CD14-positive monocyte (primary cell): ENCODE results near the gene NOX5. TPM values are rescaled to one million over a fixed set of nuclear protein-coding genes. Genes with fewer than 3 reads are reported as not detected.
A peak's percentile ranks its signal among the peaks of the same experiment; 100 is the strongest.

Source experiments
- DNase-seq, 3 donors: peaks; one replicate each; pipeline ENCODE4 v3.0.0-alpha.2; 2011 to 2022
- H2AFZ ChIP-seq: 2 replicates; pipeline ENCODE4 v1.6.0; 2012; ENCODE audit warnings: mild to moderate bottlenecking, low read depth, low read length, inconsistent platforms; ENCODE audit not compliant: insufficient read depth, poor library complexity, severe bottlenecking
- H3K27ac ChIP-seq, 2 donors: 1 replicate in 1 of 2; 2 replicates in 1 of 2; pipeline ENCODE4 v1.5.1; 2012 to 2013; ENCODE audit warnings: low read length in 2 of 2, control low read depth in 1 of 2, inconsistent platforms in 1 of 2, low read depth in 1 of 2, mild to moderate bottlenecking in 1 of 2
- H3K27me3 ChIP-seq, 2 donors: one replicate each; pipeline versions ENCODE4 v1.6.0 to v1.6.1; 2011 to 2013; ENCODE audit warnings: low read length in 2 of 2; ENCODE audit not compliant: control insufficient read depth in 2 of 2, insufficient read depth in 2 of 2
- H3K36me3 ChIP-seq, 2 donors: replicated peaks in 1 of 2; 1 replicate in 1 of 2; 2 replicates in 1 of 2; pipeline versions ENCODE4 v1.5.1 to v1.6.1; 2012 to 2013; ENCODE audit warnings: low read length in 2 of 2, control low read depth in 1 of 2, inconsistent platforms in 1 of 2, mild to moderate bottlenecking in 1 of 2; ENCODE audit not compliant: insufficient read depth in 2 of 2, control insufficient read depth in 1 of 2
- H3K4me1 ChIP-seq, 2 donors: 1 replicate in 1 of 2; 2 replicates in 1 of 2; pipeline versions ENCODE4 v1.5.1 to v1.6.1; 2012 to 2013; ENCODE audit warnings: low read length in 2 of 2, control low read depth in 1 of 2, inconsistent platforms in 1 of 2, mild to moderate bottlenecking in 1 of 2, moderate library complexity in 1 of 2; ENCODE audit not compliant: insufficient read depth in 2 of 2, control insufficient read depth in 1 of 2
- H3K4me2 ChIP-seq: replicated peaks from 2 replicates; pipeline ENCODE3; 2012; ENCODE audit warnings: low read length, moderate library complexity, mild to moderate bottlenecking; ENCODE audit not compliant: poor library complexity, severe bottlenecking; ENCODE audit errors: extremely low read depth
- H3K4me3 ChIP-seq, 3 experiments: fragments of 200-600 bp in 1 of 3; sonication (generic) in 1 of 3; replicated peaks in 1 of 3; 1 replicate in 2 of 3; 2 replicates in 1 of 3; pipeline ENCODE4 v1.5.1; 2011 to 2013; ENCODE audit warnings: low read length in 3 of 3, mild to moderate bottlenecking in 3 of 3, control low read depth in 2 of 3, low read depth in 2 of 3, inconsistent platforms in 1 of 3, moderate library complexity in 1 of 3
- H3K79me2 ChIP-seq: 2 replicates; pipeline ENCODE4 v1.6.0; 2012; ENCODE audit warnings: mild to moderate bottlenecking, control low read depth, inconsistent platforms, low read length, moderate library complexity; ENCODE audit not compliant: insufficient read depth
- H3K9ac ChIP-seq: 2 replicates; pipeline ENCODE4 v1.6.0; 2017; ENCODE audit warnings: low read length, mild to moderate bottlenecking; ENCODE audit not compliant: insufficient read depth, poor library complexity, severe bottlenecking
- H3K9me3 ChIP-seq, 2 donors: replicated peaks in 1 of 2; 1 replicate in 1 of 2; 2 replicates in 1 of 2; pipeline versions ENCODE4 v1.5.1 to v1.6.1; 2012 to 2013; ENCODE audit warnings: low read length in 2 of 2, control low read depth in 1 of 2; ENCODE audit not compliant: control insufficient read depth in 1 of 2, insufficient read depth in 1 of 2
- H4K20me1 ChIP-seq: 2 replicates; pipeline ENCODE4 v1.6.0; 2012; ENCODE audit warnings: mild to moderate bottlenecking, low read length, control low read depth, moderate library complexity; ENCODE audit not compliant: insufficient read depth
- H3K27ac Mint-ChIP-seq, 7 donors: one replicate each; pipeline ENCODE4 v1.8.0; 2020; ENCODE audit warnings: mild to moderate bottlenecking in 7 of 7, mixed read lengths in 7 of 7, moderate library complexity in 6 of 7, inconsistent platforms in 2 of 7
- H3K27me3 Mint-ChIP-seq, 3 donors: one replicate each; pipeline ENCODE4 v1.8.0; 2021 to 2022; ENCODE audit warnings: low read depth in 3 of 3, mild to moderate bottlenecking in 3 of 3, mixed read lengths in 3 of 3, moderate library complexity in 3 of 3, inconsistent platforms in 1 of 3
- H3K36me3 Mint-ChIP-seq, 2 donors: one replicate each; pipeline ENCODE4 v1.8.0; 2020; ENCODE audit warnings: mixed read lengths in 2 of 2, inconsistent platforms in 1 of 2, mild to moderate bottlenecking in 1 of 2
- H3K4me1 Mint-ChIP-seq: one replicate; pipeline ENCODE4 v1.8.0; 2020; ENCODE audit warnings: mild to moderate bottlenecking, mixed read lengths
- H3K4me3 Mint-ChIP-seq, 2 donors: one replicate each; pipeline ENCODE4 v1.8.0; 2020; ENCODE audit warnings: mild to moderate bottlenecking in 2 of 2, mixed read lengths in 2 of 2, moderate library complexity in 1 of 2
- H3K9me3 Mint-ChIP-seq, 7 donors: one replicate each; pipeline ENCODE4 v1.8.0; 2020 to 2022; ENCODE audit warnings: mixed read lengths in 7 of 7, mild to moderate bottlenecking in 6 of 7, moderate library complexity in 6 of 7, inconsistent platforms in 2 of 7
- WGBS: methylation state at CpG from one replicate; pipeline ENCODE4 v1.1.5; 2013; ENCODE audit warnings: missing lambda C conversion rate; ENCODE audit not compliant: insufficient coverage; 5-methylcytosine and 5-hydroxymethylcytosine counted together
- intact Hi-C, 2 donors: fragments of 100-400 bp; cut with micrococcal nuclease; formaldehyde crosslinking; loops; one replicate each; pipeline versions ENCODE4 v1.15.0 to v1.15.1; 2023
- polyA plus RNA-seq, 3 donors: library from polyadenylated mRNA; depleted of rRNA in 1 of 3; unstranded in 2 of 3; stranded (reverse) in 1 of 3; fragments of 300-500 nt in 2 of 3; fragments of >200 nt in 1 of 3; fragmentation: Illumina TruSeq in 2 of 3; gene quantifications; 1 replicate in 2 of 3; 2 replicates in 1 of 3; pipeline ENCODE4 v1.2.3, GENCODE V29; 2012 to 2021
- TF ChIP-seq, protein P1 (sequence below): fragments of 200-600 bp; IDR thresholded peaks from one replicate; pipeline ENCODE4 v1.8.0; 2022; ENCODE audit warnings: antibody characterized with exemption, mild to moderate bottlenecking

Gene NOX5
- polyA plus RNA-seq, 3 donors, result not detected

DNA sequence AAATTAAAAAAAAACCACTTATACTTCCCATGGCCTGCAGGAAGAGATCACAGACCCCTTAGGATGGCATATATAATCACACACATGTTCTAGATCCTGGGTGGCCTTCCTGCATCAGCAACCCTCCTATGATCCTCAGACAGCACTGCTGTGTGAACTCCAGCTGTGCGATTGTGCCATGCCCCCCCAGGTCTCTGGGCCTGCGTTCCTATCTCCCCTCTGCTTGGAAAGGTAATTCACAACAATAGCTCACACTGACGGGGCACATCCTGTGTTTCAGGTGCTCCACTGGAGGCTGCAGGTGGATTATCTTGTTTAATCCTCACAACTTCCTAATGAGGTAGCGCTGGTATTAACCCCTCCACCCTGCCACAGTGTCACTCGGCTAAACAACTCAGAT is 74.8 kb downstream of the NOX5 start:
- intact Hi-C loops, result no loop called here
- no peak overlapping the region for H3K4me3 Mint-ChIP-seq
- DNase-seq, result no peak
- Histone ChIP-seq H3K79me2 (no peaks in the 10 kb centered on the region), H3K4me1 (peaks cover 21 to 22% of the 10 kb centered on the region in 2 donors), H3K27me3 (no peaks in the 10 kb centered on the region), H3K4me3 (no peak overlapping the region), H4K20me1 (no peaks in the 10 kb centered on the region), H3K27ac (no peak overlapping the region), H3K9ac (no peak overlapping the region), H3K36me3 (no peaks in the 10 kb centered on the region), H3K9me3 (no peaks in the 10 kb centered on the region), H3K4me2 (no peak overlapping the region), H2AFZ (no peak overlapping the region)
- peaks cover 0 to 5% (median 3%) of the 10 kb centered on the region in 3 donors for H3K27me3 Mint-ChIP-seq
- TF ChIP-seq, protein P1, sequence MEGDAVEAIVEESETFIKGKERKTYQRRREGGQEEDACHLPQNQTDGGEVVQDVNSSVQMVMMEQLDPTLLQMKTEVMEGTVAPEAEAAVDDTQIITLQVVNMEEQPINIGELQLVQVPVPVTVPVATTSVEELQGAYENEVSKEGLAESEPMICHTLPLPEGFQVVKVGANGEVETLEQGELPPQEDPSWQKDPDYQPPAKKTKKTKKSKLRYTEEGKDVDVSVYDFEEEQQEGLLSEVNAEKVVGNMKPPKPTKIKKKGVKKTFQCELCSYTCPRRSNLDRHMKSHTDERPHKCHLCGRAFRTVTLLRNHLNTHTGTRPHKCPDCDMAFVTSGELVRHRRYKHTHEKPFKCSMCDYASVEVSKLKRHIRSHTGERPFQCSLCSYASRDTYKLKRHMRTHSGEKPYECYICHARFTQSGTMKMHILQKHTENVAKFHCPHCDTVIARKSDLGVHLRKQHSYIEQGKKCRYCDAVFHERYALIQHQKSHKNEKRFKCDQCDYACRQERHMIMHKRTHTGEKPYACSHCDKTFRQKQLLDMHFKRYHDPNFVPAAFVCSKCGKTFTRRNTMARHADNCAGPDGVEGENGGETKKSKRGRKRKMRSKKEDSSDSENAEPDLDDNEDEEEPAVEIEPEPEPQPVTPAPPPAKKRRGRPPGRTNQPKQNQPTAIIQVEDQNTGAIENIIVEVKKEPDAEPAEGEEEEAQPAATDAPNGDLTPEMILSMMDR, result no peak
- H3K27ac Mint-ChIP-seq, result peak overlapping the region in 1 of 7 donors; percentile 11
- 100% methylated on average over 1 of the region's 5 CpGs for WGBS
- H3K9me3 Mint-ChIP-seq, result peaks cover 0 to 4% (median 3%) of the 10 kb centered on the region in 7 donors
- H3K36me3 Mint-ChIP-seq, result no peaks in the 10 kb centered on the region
- peaks cover 38% of the 10 kb centered on the region for H3K4me1 Mint-ChIP-seq

DNA sequence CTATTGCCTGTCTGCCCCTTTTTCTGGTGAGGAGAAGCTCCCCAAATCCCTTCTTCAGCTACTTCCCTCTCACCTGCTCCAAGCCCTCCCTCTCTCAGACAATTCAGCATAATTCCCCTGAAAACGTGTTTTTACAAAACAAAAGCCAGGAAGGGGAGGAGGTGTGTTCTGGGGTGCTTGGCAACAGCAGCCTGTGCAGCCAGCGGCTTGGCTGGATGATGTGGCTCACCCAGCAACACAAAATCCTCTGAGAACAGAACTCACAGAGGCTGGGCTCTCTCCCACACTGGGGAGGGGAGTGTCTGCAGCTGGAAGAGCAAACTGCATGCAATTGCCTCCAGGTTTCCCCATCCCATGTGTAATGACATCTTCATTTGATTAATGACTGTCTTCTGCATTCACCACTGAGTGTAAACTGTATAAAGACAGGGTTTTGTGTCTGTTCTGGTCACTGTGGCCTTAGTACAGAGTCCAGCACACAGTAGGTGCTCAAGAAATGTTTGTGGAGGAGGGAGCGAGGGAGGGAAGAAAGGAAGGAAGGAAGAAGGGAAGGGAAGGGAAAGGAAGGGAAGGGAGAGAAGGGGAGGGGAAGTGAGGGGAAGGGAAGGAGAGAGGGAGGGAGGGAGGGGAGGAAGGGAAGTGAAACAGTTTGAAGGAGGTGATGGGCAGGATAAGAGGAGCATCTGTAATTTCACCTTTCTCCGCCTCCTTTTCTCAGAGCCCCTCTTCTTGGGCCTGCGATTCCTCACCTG is 75.9 kb downstream of the NOX5 start:
- Mint-ChIP-seq H3K4me3 (no peak overlapping the region), H3K27ac (peak overlapping the region in 2 of 7 donors; percentile 24 to 44), H3K9me3 (no peaks in the 10 kb centered on the region), H3K36me3 (no peaks in the 10 kb centered on the region), H3K27me3 (peaks cover 0 to 3% (median 3%) of the 10 kb centered on the region in 3 donors), H3K4me1 (peaks cover 35% of the 10 kb centered on the region)
- TF ChIP-seq, protein P1, result no peak
- no peak overlapping the region for H3K4me2 ChIP-seq
- H3K27ac ChIP-seq, result no peak overlapping the region
- H3K79me2 ChIP-seq, result no peaks in the 10 kb centered on the region
- no peak overlapping the region for H2AFZ ChIP-seq
- H4K20me1 ChIP-seq, result no peaks in the 10 kb centered on the region
- intact Hi-C loops, result no loop called here
- no peaks in the 10 kb centered on the region for H3K27me3 ChIP-seq
- H3K4me3 ChIP-seq, result no peak overlapping the region
- no peak for DNase-seq
- H3K9ac ChIP-seq, result no peak overlapping the region
- WGBS, result 0% methylated on average over 1 of the region's 5 CpGs
- H3K9me3 ChIP-seq, result no peaks in the 10 kb centered on the region
- H3K36me3 ChIP-seq, result no peaks in the 10 kb centered on the region
- peaks cover 21 to 22% of the 10 kb centered on the region in 2 donors for H3K4me1 ChIP-seq
